GM23338 (cell line): ENCODE results near the gene ARPC5. TPM values are rescaled to one million over a fixed set of nuclear protein-coding genes. Genes with fewer than 3 reads are reported as not detected.

Experiments used
- ATAC-seq: fragments of 200-7000 bp; cut with Tn5 transposase; 3 replicates; pipeline ENCODE4 v1.9.1; 2020
- DNase-seq: peaks from one replicate; pipeline ENCODE4 v3.0.0-alpha.2; 2015; ENCODE audit warnings: low spot score
- H2AFZ ChIP-seq: fragments of 200-600 bp; sonication (generic); 2 replicates; pipeline ENCODE4 v1.8.0; 2016; ENCODE audit warnings: antibody characterized with exemption, mild to moderate bottlenecking, moderate library complexity
- H3F3A ChIP-seq: fragments of 200-600 bp; sonication (generic); replicated peaks from 2 replicates; pipeline ENCODE4 v1.8.0; 2017; ENCODE audit warnings: antibody characterized with exemption, mixed run types, low read depth
- H3K27ac ChIP-seq: fragments of 200-600 bp; sonication (generic); 2 replicates; pipeline ENCODE4 v1.6.1; 2016; ENCODE audit warnings: low read depth
- H3K27me3 ChIP-seq: fragments of 200-600 bp; sonication (generic); 2 replicates; pipeline ENCODE4 v1.8.0; 2016; ENCODE audit warnings: mild to moderate bottlenecking, mixed run types, moderate library complexity; ENCODE audit not compliant: insufficient read depth
- H3K36me3 ChIP-seq: fragments of 200-600 bp; sonication (generic); 2 replicates; pipeline ENCODE4 v1.8.0; 2016; ENCODE audit warnings: mild to moderate bottlenecking; ENCODE audit not compliant: insufficient read depth
- H3K4me1 ChIP-seq: fragments of 200-600 bp; sonication (generic); 2 replicates; pipeline ENCODE4 v1.8.0; 2016; ENCODE audit warnings: mild to moderate bottlenecking, moderate library complexity; ENCODE audit not compliant: insufficient read depth
- H3K4me2 ChIP-seq: fragments of 200-600 bp; sonication (generic); 2 replicates; pipeline ENCODE4 v1.7.1; 2017; ENCODE audit warnings: mixed run types
- H3K4me3 ChIP-seq: fragments of 200-600 bp; sonication (generic); 2 replicates; pipeline ENCODE4 v1.6.1; 2016; ENCODE audit warnings: mixed run types
- H3K79me2 ChIP-seq: fragments of 200-600 bp; sonication (generic); replicated peaks from 2 replicates; pipeline ENCODE4 v1.8.0; 2017; ENCODE audit warnings: mild to moderate bottlenecking; ENCODE audit not compliant: insufficient read depth
- H3K9me2 ChIP-seq: fragments of 200-600 bp; sonication (generic); 2 replicates; pipeline ENCODE4 v1.8.0; 2017; ENCODE audit not compliant: insufficient read depth
- H4K20me1 ChIP-seq: fragments of 200-600 bp; sonication (generic); replicated peaks from 2 replicates; pipeline ENCODE4 v1.8.0; 2017; ENCODE audit warnings: mild to moderate bottlenecking; ENCODE audit not compliant: insufficient read depth
- H3K27ac Mint-ChIP-seq: 2 replicates; pipeline ENCODE4 v1.8.0; 2020; ENCODE audit warnings: inconsistent platforms, mild to moderate bottlenecking, moderate library complexity, mixed read lengths
- H3K27me3 Mint-ChIP-seq: 3 replicates; pipeline ENCODE4 v1.8.0; 2022; ENCODE audit warnings: low read depth, mild to moderate bottlenecking, moderate library complexity, mixed read lengths, inconsistent platforms; ENCODE audit not compliant: insufficient read depth, poor library complexity
- H3K36me3 Mint-ChIP-seq: 3 replicates; pipeline ENCODE4 v1.8.0; 2021; ENCODE audit warnings: low read depth, mild to moderate bottlenecking, inconsistent platforms, moderate library complexity, mixed read lengths
- H3K4me1 Mint-ChIP-seq: 3 replicates; pipeline ENCODE4 v1.8.0; 2020; ENCODE audit warnings: mild to moderate bottlenecking, inconsistent platforms, mixed read lengths
- H3K4me3 Mint-ChIP-seq: 3 replicates; pipeline ENCODE4 v1.8.0; 2021; ENCODE audit warnings: moderate library complexity, mild to moderate bottlenecking, inconsistent platforms, mixed read lengths
- H3K9me3 Mint-ChIP-seq: 3 replicates; pipeline ENCODE4 v1.8.0; 2020; ENCODE audit warnings: moderate library complexity, mild to moderate bottlenecking, inconsistent platforms, mixed read lengths
- CREB1 ChIP-seq: fragments of 250-450 bp; sonication (Bioruptor Pico); IDR thresholded peaks from 2 replicates; pipeline ENCODE4 v1.5.0; 2020; ENCODE audit warnings: low read depth, mild to moderate bottlenecking, moderate library complexity
- EZH2 ChIP-seq: fragments of 200-600 bp; sonication (generic); IDR thresholded peaks from one replicate; pipeline ENCODE4 v1.8.0; 2017; ENCODE audit warnings: antibody characterized with exemption, mild to moderate bottlenecking, low read depth; ENCODE audit not compliant: unreplicated experiment
- EZH2phosphoT487 ChIP-seq: fragments of 200-600 bp; sonication (generic); IDR thresholded peaks from one replicate; pipeline ENCODE4 v1.8.1; 2018; ENCODE audit warnings: antibody characterized with exemption; ENCODE audit not compliant: unreplicated experiment
- JUNB ChIP-seq: IDR thresholded peaks from one replicate; pipeline ENCODE4 v1.6.1; 2016; ENCODE audit warnings: antibody characterized with exemption; ENCODE audit not compliant: unreplicated experiment
- NANOG ChIP-seq: IDR thresholded peaks from 2 replicates; pipeline ENCODE4 v1.6.1; 2016; ENCODE audit warnings: antibody characterized with exemption, borderline replicate concordance
- POLR2AphosphoS5 ChIP-seq: IDR thresholded peaks from 2 replicates; pipeline ENCODE4 v1.6.1; 2016; ENCODE audit warnings: antibody characterized with exemption, low read depth
- STAT1 ChIP-seq: IDR thresholded peaks from one replicate; pipeline ENCODE4 v1.6.1; 2016; ENCODE audit warnings: antibody characterized with exemption; ENCODE audit not compliant: unreplicated experiment
- ZNF114 ChIP-seq: fragments of 250-450 bp; sonication (Bioruptor Pico); IDR thresholded peaks from 2 replicates; pipeline ENCODE4 v1.5.0; 2020; ENCODE audit warnings: mild to moderate bottlenecking, moderate library complexity
- ZNF331 ChIP-seq: fragments of 250-450 bp; sonication (Bioruptor Pico); IDR thresholded peaks from 2 replicates; pipeline ENCODE4 v1.5.0; 2020; ENCODE audit warnings: low read depth, mild to moderate bottlenecking, moderate library complexity
- polyA plus RNA-seq: library from polyadenylated mRNA; unstranded; fragments of >200 nt; fragmentation: Nextera tagmentation; extraction: Ambion mirVana; gene quantifications from 2 replicates; pipeline ENCODE4 v1.2.1, GENCODE V29; 2016
- total RNA-seq: library from RNA; depleted of rRNA; stranded (reverse); fragments of >200 nt; shearing (Covaris generic); gene quantifications from 2 replicates; pipeline ENCODE4 v1.2.3, GENCODE V29; 2014
- TF ChIP-seq, protein P1 (sequence below), 2 experiments: fragments of 200-600 bp in 1 of 2; sonication (generic) in 1 of 2; conservative IDR thresholded peaks; 2 replicates each; pipeline versions ENCODE4 v1.5.1 to v1.6.1; 2016 to 2017; ENCODE audit warnings: antibody characterized with exemption in 2 of 2, low read depth in 2 of 2, mild to moderate bottlenecking in 2 of 2, moderate library complexity in 1 of 2
- TF ChIP-seq, protein P2 (sequence below): fragments of 250-450 bp; sonication (Bioruptor Pico); IDR thresholded peaks from 2 replicates; pipeline ENCODE4 v1.5.0; 2020; ENCODE audit warnings: mild to moderate bottlenecking, moderate library complexity
- TF ChIP-seq, protein P3 (sequence below): IDR thresholded peaks from one replicate; pipeline ENCODE4 v1.6.1; 2018; ENCODE audit warnings: antibody characterized with exemption; ENCODE audit not compliant: unreplicated experiment
- TF ChIP-seq, protein P4 (sequence below): IDR thresholded peaks from 2 replicates; pipeline ENCODE4 v1.6.1; 2016; ENCODE audit warnings: antibody characterized with exemption

Gene ARPC5
- total and polyA plus RNA-seq, 2 experiments from 2014 or later: 75.4 to 98.9 TPM

DNA sequence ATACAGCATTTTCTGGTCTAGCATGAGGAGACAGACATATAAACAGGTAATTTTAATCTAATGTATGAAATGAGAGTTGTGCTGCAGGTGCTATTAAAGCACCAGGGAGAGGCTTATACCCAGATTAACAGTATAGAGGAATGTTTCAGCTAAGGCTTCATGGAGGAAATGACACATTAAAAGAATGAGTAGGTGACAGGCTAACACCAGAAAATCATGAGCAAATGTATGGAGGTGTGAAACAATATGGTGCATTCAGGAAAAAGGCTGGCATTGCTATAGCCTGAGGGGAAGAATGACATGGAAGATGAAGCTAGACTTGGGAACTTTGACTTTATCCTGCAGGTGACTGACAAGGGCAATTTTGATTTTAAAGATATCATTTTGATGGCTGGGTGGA lies 7.0 kb downstream of the ARPC5 start:
- no peak overlapping the region for H3K27ac ChIP-seq
- no peak for ATAC-seq
- DNase-seq: no peak
- no peak overlapping the region for H3K4me3 Mint-ChIP-seq
- no peaks in the 10 kb centered on the region for H3K9me3 Mint-ChIP-seq
- no peaks in the 10 kb centered on the region for H3K27me3 Mint-ChIP-seq
- no peak overlapping the region for H3K4me2 ChIP-seq
- peaks cover 24% of the 10 kb centered on the region; the same call in 1 of the 2 replicates for H3K36me3 ChIP-seq
- TF ChIP-seq, protein P1, sequence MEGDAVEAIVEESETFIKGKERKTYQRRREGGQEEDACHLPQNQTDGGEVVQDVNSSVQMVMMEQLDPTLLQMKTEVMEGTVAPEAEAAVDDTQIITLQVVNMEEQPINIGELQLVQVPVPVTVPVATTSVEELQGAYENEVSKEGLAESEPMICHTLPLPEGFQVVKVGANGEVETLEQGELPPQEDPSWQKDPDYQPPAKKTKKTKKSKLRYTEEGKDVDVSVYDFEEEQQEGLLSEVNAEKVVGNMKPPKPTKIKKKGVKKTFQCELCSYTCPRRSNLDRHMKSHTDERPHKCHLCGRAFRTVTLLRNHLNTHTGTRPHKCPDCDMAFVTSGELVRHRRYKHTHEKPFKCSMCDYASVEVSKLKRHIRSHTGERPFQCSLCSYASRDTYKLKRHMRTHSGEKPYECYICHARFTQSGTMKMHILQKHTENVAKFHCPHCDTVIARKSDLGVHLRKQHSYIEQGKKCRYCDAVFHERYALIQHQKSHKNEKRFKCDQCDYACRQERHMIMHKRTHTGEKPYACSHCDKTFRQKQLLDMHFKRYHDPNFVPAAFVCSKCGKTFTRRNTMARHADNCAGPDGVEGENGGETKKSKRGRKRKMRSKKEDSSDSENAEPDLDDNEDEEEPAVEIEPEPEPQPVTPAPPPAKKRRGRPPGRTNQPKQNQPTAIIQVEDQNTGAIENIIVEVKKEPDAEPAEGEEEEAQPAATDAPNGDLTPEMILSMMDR (conservative IDR thresholded peaks at IDR 0.05; ENCODE audit: low read depth in 2 of 2): no peak
- TF ChIP-seq, protein P2, sequence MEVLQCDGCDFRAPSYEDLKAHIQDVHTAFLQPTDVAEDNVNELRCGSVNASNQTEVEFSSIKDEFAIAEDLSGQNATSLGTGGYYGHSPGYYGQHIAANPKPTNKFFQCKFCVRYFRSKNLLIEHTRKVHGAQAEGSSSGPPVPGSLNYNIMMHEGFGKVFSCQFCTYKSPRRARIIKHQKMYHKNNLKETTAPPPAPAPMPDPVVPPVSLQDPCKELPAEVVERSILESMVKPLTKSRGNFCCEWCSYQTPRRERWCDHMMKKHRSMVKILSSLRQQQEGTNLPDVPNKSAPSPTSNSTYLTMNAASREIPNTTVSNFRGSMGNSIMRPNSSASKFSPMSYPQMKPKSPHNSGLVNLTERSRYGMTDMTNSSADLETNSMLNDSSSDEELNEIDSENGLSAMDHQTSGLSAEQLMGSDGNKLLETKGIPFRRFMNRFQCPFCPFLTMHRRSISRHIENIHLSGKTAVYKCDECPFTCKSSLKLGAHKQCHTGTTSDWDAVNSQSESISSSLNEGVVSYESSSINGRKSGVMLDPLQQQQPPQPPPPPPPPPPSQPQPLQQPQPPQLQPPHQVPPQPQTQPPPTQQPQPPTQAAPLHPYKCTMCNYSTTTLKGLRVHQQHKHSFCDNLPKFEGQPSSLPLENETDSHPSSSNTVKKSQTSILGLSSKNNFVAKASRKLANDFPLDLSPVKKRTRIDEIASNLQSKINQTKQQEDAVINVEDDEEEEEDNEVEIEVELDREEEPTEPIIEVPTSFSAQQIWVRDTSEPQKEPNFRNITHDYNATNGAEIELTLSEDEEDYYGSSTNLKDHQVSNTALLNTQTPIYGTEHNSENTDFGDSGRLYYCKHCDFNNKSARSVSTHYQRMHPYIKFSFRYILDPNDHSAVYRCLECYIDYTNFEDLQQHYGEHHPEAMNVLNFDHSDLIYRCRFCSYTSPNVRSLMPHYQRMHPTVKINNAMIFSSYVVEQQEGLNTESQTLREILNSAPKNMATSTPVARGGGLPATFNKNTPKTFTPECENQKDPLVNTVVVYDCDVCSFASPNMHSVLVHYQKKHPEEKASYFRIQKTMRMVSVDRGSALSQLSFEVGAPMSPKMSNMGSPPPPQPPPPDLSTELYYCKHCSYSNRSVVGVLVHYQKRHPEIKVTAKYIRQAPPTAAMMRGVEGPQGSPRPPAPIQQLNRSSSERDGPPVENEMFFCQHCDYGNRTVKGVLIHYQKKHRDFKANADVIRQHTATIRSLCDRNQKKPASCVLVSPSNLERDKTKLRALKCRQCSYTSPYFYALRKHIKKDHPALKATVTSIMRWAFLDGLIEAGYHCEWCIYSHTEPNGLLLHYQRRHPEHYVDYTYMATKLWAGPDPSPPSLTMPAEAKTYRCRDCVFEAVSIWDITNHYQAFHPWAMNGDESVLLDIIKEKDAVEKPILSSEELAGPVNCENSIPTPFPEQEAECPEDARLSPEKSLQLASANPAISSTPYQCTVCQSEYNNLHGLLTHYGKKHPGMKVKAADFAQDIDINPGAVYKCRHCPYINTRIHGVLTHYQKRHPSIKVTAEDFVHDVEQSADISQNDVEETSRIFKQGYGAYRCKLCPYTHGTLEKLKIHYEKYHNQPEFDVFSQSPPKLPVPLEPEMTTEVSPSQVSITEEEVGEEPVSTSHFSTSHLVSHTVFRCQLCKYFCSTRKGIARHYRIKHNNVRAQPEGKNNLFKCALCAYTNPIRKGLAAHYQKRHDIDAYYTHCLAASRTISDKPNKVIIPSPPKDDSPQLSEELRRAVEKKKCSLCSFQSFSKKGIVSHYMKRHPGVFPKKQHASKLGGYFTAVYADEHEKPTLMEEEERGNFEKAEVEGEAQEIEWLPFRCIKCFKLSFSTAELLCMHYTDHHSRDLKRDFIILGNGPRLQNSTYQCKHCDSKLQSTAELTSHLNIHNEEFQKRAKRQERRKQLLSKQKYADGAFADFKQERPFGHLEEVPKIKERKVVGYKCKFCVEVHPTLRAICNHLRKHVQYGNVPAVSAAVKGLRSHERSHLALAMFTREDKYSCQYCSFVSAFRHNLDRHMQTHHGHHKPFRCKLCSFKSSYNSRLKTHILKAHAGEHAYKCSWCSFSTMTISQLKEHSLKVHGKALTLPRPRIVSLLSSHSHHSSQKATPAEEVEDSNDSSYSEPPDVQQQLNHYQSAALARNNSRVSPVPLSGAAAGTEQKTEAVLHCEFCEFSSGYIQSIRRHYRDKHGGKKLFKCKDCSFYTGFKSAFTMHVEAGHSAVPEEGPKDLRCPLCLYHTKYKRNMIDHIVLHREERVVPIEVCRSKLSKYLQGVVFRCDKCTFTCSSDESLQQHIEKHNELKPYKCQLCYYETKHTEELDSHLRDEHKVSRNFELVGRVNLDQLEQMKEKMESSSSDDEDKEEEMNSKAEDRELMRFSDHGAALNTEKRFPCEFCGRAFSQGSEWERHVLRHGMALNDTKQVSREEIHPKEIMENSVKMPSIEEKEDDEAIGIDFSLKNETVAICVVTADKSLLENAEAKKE (CRISPR knock-in tag): no peak
- TF ChIP-seq JUNB (no peak), STAT1 (no peak), ZNF114 (no peak), NANOG (no peak), CREB1 (CRISPR knock-in tag) (no peak), ZNF331 (no peak), EZH2 (no peak), EZH2phosphoT487 (no peak), POLR2AphosphoS5 (no peak)
- TF ChIP-seq, protein P3, sequence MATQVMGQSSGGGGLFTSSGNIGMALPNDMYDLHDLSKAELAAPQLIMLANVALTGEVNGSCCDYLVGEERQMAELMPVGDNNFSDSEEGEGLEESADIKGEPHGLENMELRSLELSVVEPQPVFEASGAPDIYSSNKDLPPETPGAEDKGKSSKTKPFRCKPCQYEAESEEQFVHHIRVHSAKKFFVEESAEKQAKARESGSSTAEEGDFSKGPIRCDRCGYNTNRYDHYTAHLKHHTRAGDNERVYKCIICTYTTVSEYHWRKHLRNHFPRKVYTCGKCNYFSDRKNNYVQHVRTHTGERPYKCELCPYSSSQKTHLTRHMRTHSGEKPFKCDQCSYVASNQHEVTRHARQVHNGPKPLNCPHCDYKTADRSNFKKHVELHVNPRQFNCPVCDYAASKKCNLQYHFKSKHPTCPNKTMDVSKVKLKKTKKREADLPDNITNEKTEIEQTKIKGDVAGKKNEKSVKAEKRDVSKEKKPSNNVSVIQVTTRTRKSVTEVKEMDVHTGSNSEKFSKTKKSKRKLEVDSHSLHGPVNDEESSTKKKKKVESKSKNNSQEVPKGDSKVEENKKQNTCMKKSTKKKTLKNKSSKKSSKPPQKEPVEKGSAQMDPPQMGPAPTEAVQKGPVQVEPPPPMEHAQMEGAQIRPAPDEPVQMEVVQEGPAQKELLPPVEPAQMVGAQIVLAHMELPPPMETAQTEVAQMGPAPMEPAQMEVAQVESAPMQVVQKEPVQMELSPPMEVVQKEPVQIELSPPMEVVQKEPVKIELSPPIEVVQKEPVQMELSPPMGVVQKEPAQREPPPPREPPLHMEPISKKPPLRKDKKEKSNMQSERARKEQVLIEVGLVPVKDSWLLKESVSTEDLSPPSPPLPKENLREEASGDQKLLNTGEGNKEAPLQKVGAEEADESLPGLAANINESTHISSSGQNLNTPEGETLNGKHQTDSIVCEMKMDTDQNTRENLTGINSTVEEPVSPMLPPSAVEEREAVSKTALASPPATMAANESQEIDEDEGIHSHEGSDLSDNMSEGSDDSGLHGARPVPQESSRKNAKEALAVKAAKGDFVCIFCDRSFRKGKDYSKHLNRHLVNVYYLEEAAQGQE: no peak
- TF ChIP-seq, protein P4, sequence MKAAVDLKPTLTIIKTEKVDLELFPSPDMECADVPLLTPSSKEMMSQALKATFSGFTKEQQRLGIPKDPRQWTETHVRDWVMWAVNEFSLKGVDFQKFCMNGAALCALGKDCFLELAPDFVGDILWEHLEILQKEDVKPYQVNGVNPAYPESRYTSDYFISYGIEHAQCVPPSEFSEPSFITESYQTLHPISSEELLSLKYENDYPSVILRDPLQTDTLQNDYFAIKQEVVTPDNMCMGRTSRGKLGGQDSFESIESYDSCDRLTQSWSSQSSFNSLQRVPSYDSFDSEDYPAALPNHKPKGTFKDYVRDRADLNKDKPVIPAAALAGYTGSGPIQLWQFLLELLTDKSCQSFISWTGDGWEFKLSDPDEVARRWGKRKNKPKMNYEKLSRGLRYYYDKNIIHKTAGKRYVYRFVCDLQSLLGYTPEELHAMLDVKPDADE: no peak
- no peak overlapping the region for H3K27ac Mint-ChIP-seq
- H2AFZ ChIP-seq: no peak overlapping the region
- no peaks in the 10 kb centered on the region for H3K9me2 ChIP-seq
- peaks cover 12% of the 10 kb centered on the region for H3K79me2 ChIP-seq
- no peak overlapping the region for H3K4me3 ChIP-seq
- peaks cover 13% of the 10 kb centered on the region for H3K4me1 ChIP-seq
- H4K20me1 ChIP-seq: no peaks in the 10 kb centered on the region
- H3K27me3 ChIP-seq: no peaks in the 10 kb centered on the region
- no peaks in the 10 kb centered on the region for H3F3A ChIP-seq
- peaks cover 21% of the 10 kb centered on the region for H3K4me1 Mint-ChIP-seq
- H3K36me3 Mint-ChIP-seq: peaks cover 28% of the 10 kb centered on the region
